Stimulated activated CD8-positive, alpha-beta memory T cell treated with anti-CD3 and anti-CD28 coated beads, Interleukin-12 subunit alpha, Interleukin-12 subunit beta, amount 100 ng/mL, for 24 hours (primary cell): Measurements from ENCODE around the gene RNF112.
"Not testable (repeated sequence)": the region's sequence is repeated elsewhere in the genome, so short reads cannot be mapped to it uniquely, and the experiment has no call there.

Experiments used
- DNase-seq: peaks from one replicate; pipeline ENCODE4 v3.0.0-alpha.2; 2020; ENCODE audit errors: extremely low read depth

RNF112 gene

GRCh38 chr17:19448341-19449268 is 37.6 kb downstream of the RNF112 start:
- no peak for DNase-seq

- no peak for DNase-seq
These were observed 38.6 kb downstream of the RNF112 start for GRCh38 chr17:19449656-19450055.

- no peak for DNase-seq
These were observed 42.3 kb downstream of the RNF112 start for GRCh38 chr17:19453296-19453695.

- no peak for DNase-seq
These were observed 43.0 kb downstream of the RNF112 start for GRCh38 chr17:19454074-19454473.

GRCh38 chr17:19456016-19456927 is 45.2 kb downstream of the RNF112 start:
- DNase-seq, result no peak

- no peak for DNase-seq
These were observed 46.0 kb downstream of the RNF112 start for GRCh38 chr17:19457046-19457445.

- DNase-seq, result no peak
These were observed 46.8 kb downstream of the RNF112 start for GRCh38 chr17:19457830-19458271.

- not testable (repeated sequence) for DNase-seq
These were observed 47.4 kb downstream of the RNF112 start for GRCh38 chr17:19458481-19458880.

- not testable (repeated sequence) for DNase-seq
These were observed 48.1 kb downstream of the RNF112 start for GRCh38 chr17:19459018-19459655.

GRCh38 chr17:19460700-19461099 is 49.7 kb downstream of the RNF112 start:
- no peak for DNase-seq

GRCh38 chr17:19461116-19461515 is 50.1 kb downstream of the RNF112 start:
- DNase-seq, result no peak

GRCh38 chr17:19461681-19462080 is 50.6 kb downstream of the RNF112 start:
- no peak for DNase-seq

GRCh38 chr17:19462456-19463035 is 51.5 kb downstream of the RNF112 start:
- DNase-seq, result not testable (repeated sequence)

- no peak for DNase-seq
These were observed 53.3 kb downstream of the RNF112 start for GRCh38 chr17:19464031-19465026.
